AG09319 (cell line): Measurements from ENCODE around the gene DAAM2.

Source experiments
- DNase-seq: peaks from one replicate; pipeline ENCODE4 v3.0.0-alpha.2; 2010; ENCODE audit warnings: low read depth; ENCODE audit errors: extremely low read depth
- TF ChIP-seq, protein P1 (sequence below): IDR thresholded peaks from 2 replicates; pipeline ENCODE4 v1.5.1; 2011; ENCODE audit warnings: low read depth, mild to moderate bottlenecking, inconsistent platforms, low read length, moderate library complexity

Gene DAAM2

GRCh38 chr6:39879535-39879934 lies 87.4 kb downstream of the DAAM2 start:
- DNase-seq, result no peak
- TF ChIP-seq, protein P1, sequence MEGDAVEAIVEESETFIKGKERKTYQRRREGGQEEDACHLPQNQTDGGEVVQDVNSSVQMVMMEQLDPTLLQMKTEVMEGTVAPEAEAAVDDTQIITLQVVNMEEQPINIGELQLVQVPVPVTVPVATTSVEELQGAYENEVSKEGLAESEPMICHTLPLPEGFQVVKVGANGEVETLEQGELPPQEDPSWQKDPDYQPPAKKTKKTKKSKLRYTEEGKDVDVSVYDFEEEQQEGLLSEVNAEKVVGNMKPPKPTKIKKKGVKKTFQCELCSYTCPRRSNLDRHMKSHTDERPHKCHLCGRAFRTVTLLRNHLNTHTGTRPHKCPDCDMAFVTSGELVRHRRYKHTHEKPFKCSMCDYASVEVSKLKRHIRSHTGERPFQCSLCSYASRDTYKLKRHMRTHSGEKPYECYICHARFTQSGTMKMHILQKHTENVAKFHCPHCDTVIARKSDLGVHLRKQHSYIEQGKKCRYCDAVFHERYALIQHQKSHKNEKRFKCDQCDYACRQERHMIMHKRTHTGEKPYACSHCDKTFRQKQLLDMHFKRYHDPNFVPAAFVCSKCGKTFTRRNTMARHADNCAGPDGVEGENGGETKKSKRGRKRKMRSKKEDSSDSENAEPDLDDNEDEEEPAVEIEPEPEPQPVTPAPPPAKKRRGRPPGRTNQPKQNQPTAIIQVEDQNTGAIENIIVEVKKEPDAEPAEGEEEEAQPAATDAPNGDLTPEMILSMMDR, result no peak

DNA sequence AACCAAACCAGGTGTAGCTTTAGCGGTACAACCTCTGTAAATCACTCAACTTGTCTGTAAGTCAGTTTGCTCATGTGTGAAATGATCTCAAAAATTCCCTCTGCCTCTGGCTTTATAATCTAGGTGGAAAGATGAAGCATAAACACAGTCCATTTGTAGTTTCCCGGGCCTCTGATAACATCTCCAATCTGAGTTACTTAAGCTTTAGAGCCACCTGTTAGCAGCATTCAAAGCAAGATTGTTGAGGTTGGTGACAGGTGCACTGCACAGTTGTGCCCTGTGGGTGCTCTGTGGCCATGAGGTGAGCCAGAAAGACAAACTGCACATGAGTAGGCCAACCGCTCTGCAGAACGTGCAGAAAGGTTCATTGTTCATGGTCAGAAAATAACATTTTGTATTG lies 88.4 kb downstream of the DAAM2 start:
- TF ChIP-seq, protein P1, result no peak
- no peak for DNase-seq

DNA sequence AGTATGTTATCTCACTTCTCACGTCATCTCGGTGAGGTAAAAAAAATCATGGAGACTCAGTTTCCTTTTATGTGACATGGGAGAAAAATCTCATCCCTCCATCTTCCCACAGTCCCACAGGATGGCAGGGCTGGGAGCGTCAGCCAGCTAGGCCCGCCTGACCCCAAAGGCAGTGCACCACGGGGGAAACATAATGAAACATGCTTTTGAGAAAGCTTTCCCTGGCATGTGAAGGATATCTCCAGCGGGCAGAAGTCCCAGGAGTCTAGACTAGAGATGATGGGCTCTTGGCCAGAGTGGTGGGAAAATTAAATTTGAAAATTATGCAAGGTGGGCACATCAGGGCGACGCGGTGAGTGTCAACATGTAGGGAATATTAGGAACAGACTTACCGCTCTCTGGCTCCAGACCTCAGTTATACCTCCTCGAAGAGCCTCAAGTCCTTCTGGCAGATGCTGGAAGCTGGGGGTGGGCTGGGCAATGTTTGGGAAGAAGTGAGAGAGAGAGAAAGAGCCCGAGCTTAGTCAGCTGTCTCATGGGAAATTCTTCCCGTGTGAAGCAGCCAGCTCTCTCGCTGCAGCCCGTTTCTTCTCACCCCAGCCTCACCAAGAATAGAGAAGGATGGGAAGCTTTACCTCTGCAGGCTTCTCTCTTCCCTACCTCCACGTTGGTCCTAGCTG lies 89.8 kb downstream of the DAAM2 start:
- TF ChIP-seq, protein P1, result no peak
- DNase-seq, result peak; percentile 57

DNA sequence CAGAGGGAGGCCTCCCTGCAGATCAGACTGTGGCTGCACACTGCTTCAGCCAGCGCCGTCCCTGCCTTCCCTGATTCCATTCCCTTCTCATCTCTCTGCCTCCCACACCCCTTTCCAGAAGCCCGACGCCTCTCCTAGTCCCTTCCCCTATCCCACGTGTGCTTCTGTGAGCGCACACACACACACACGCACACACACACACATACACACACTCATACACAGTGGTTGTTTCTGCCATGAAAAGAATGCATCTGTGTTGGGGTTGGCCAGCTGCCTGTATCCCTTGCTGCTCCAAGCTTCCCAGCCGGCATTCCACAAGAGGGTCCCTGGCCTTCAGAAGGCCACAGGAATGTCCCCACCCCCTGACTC lies 90.3 kb downstream of the DAAM2 start:
- peak; percentile 84 for DNase-seq
- TF ChIP-seq, protein P1, result no peak

GRCh38 chr6:39884696-39885095 lies 92.5 kb downstream of the DAAM2 start:
- no peak for DNase-seq

GRCh38 chr6:39885691-39886090 lies 93.5 kb downstream of the DAAM2 start:
- TF ChIP-seq, protein P1, result no peak
- no peak for DNase-seq

More at GRCh38 chr6:39884696-39885095, 92.5 kb downstream of the DAAM2 start:
- TF ChIP-seq, protein P1, result no peak

DNA sequence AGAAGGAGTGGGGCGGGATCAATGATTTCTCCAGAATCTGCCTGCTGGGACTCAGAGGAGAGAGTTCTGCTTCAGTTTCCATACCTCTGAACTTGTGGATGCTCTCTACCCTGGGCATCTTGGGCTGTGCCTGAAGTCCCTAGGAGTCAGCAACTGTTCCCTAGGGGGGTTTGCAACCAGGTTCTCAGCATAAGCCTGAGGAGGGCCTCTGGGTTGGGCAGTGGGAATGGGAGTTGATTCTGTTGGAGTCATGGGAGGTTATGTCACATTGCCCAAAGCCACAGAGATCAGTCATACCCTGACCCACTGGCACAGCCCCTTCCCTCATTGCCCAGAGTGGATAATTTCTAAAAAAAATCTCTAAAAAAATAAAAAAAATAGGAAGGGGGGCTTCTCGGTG lies 94.7 kb downstream of the DAAM2 start:
- TF ChIP-seq, protein P1, result no peak
- no peak for DNase-seq
